Measurements from ENCODE around the gene TENM3. TPM values are rescaled to one million over a fixed set of nuclear protein-coding genes. Genes with fewer than 3 reads are reported as not detected.

Gene TENM3
- total RNA-seq, 1 experiment from 2014 or later, result 71.0 TPM

GRCh38 chr4:182604953-182605352 lies 361.8 kb downstream of the TENM3 start (continued):
- TF ChIP-seq FOXP4 (CRISPR knock-in tag; IDR thresholded peaks at IDR 0.05), result no peak
- no peak for TF ChIP-seq TEAD4 (CRISPR knock-in tag; IDR thresholded peaks at IDR 0.05)

- TF ChIP-seq MAX (CRISPR knock-in tag; IDR thresholded peaks at IDR 0.05), result no peak
- no peak for TF ChIP-seq TEAD1 (CRISPR knock-in tag; IDR thresholded peaks at IDR 0.05)
- TF ChIP-seq GRHL2 (CRISPR knock-in tag; IDR thresholded peaks at IDR 0.05; ENCODE audit: insufficient replicate concordance, severe bottlenecking), result no peak
- TF ChIP-seq NFE2L1 (CRISPR knock-in tag; IDR thresholded peaks at IDR 0.05), result no peak
- TF ChIP-seq TCF7 (CRISPR knock-in tag; IDR thresholded peaks at IDR 0.05; ENCODE audit: low read depth), result no peak
- no peak for TF ChIP-seq CREM (CRISPR knock-in tag; IDR thresholded peaks at IDR 0.05)
- TF ChIP-seq KAT7 (CRISPR knock-in tag; IDR thresholded peaks at IDR 0.05; ENCODE audit: borderline replicate concordance), result no peak
- no peak for TF ChIP-seq JAZF1 (CRISPR knock-in tag; IDR thresholded peaks at IDR 0.05)
- TF ChIP-seq FOXJ3 (CRISPR knock-in tag; IDR thresholded peaks at IDR 0.05; ENCODE audit: borderline replicate concordance), result no peak
- TF ChIP-seq PRRX2 (CRISPR knock-in tag; IDR thresholded peaks at IDR 0.05), result no peak
- no peak for TF ChIP-seq AFF4 (CRISPR knock-in tag; IDR thresholded peaks at IDR 0.05; ENCODE audit: borderline replicate concordance)
- TF ChIP-seq ATF2 (CRISPR knock-in tag; IDR thresholded peaks at IDR 0.05; ENCODE audit: borderline replicate concordance, low read depth), result no peak
- TF ChIP-seq NFATC4 (CRISPR knock-in tag; IDR thresholded peaks at IDR 0.05), result no peak
- no peak for TF ChIP-seq ZBTB21 (CRISPR knock-in tag; IDR thresholded peaks at IDR 0.05; ENCODE audit: borderline replicate concordance)
- H3K4me3 Mint-ChIP-seq, result no peak overlapping the region
- no peak for DNase-seq (ENCODE audit: low spot score)
- peaks cover 4% of the 10 kb centered on the region; the same call in 1 of the 2 replicates for H3K36me3 Mint-ChIP-seq
- no peaks in the 10 kb centered on the region for H3K9me3 Mint-ChIP-seq
- no peaks in the 10 kb centered on the region for H3K4me1 Mint-ChIP-seq
- ChIA-PET POLR2A (interaction anchor here (0.6 kb wide), 1 partner anchor 106 kb away, joined by 4 read pairs; no protein-coding TSS in a partner anchor), CTCF (no interaction called here)
- H3K27me3 Mint-ChIP-seq (ENCODE audit: low read depth), result no peaks in the 10 kb centered on the region
- no peak for ATAC-seq
- no peak overlapping the region for H3K27ac Mint-ChIP-seq
Observed at GRCh38 chr4:182608525-182608924, 365.3 kb downstream of the TENM3 start.

- peaks cover 15% of the 10 kb centered on the region for H3K4me1 Mint-ChIP-seq
- ChIA-PET POLR2A (interaction anchor here (0.7 kb wide), 1 partner anchor 408 kb away, joined by 4 read pairs; no protein-coding TSS in a partner anchor), CTCF (interaction anchor here (1.3 kb wide), 1 partner anchor 20 kb away, joined by 3 read pairs; no protein-coding TSS in a partner anchor)
- no peak overlapping the region for H3K27ac Mint-ChIP-seq
- no peaks in the 10 kb centered on the region for H3K27me3 Mint-ChIP-seq (ENCODE audit: low read depth)
- DNase-seq (ENCODE audit: low spot score) (no peak), ATAC-seq (no peak)
- no peak overlapping the region for H3K4me3 Mint-ChIP-seq
- H3K36me3 Mint-ChIP-seq, result peaks cover 4% of the 10 kb centered on the region; the same call in 1 of the 2 replicates
- no peaks in the 10 kb centered on the region for H3K9me3 Mint-ChIP-seq
- no peak for TF ChIP-seq MLX (CRISPR knock-in tag; IDR thresholded peaks at IDR 0.05)
- no peak for TF ChIP-seq SP1 (CRISPR knock-in tag; conservative IDR thresholded peaks at IDR 0.05)
- no peak for TF ChIP-seq KAT7 (CRISPR knock-in tag; IDR thresholded peaks at IDR 0.05; ENCODE audit: borderline replicate concordance)
- no peak for TF ChIP-seq ETV6 (CRISPR knock-in tag; IDR thresholded peaks at IDR 0.05)
- no peak for TF ChIP-seq ZNF425 (CRISPR knock-in tag; conservative IDR thresholded peaks at IDR 0.05)
- no peak for TF ChIP-seq ESRRA (CRISPR knock-in tag; IDR thresholded peaks at IDR 0.05; ENCODE audit: borderline replicate concordance)
- no peak for TF ChIP-seq TCF7 (CRISPR knock-in tag; IDR thresholded peaks at IDR 0.05; ENCODE audit: low read depth)
- no peak for TF ChIP-seq TP53 (CRISPR knock-in tag; IDR thresholded peaks at IDR 0.05)
- TF ChIP-seq ZNF671 (CRISPR knock-in tag; IDR thresholded peaks at IDR 0.05), result no peak
Observed at GRCh38 chr4:182616476-182616875, 373.3 kb downstream of the TENM3 start.
